ENCODE measurements around the gene SLX4IP.

Gene SLX4IP

DNA sequence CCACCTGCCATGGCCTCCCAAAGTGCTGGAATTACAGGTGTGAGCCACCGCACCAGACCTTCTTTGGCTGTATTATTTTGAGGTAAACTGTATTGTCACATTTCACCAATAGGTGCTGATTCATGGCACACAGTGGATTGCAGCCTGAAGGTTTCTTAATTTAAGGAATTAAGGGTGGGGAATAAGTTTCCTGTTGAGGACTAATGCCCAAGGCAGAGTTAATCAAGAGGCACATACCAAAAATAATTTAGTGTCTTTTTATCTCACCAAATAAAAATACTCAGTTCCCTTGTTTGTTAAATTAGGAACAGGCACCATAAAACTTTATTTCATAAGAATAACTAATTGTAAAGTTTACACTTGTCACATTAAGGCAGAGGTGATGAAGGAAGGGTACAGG, 103.7 kb downstream of the SLX4IP start (continued):
- TF ChIP-seq, protein P1, sequence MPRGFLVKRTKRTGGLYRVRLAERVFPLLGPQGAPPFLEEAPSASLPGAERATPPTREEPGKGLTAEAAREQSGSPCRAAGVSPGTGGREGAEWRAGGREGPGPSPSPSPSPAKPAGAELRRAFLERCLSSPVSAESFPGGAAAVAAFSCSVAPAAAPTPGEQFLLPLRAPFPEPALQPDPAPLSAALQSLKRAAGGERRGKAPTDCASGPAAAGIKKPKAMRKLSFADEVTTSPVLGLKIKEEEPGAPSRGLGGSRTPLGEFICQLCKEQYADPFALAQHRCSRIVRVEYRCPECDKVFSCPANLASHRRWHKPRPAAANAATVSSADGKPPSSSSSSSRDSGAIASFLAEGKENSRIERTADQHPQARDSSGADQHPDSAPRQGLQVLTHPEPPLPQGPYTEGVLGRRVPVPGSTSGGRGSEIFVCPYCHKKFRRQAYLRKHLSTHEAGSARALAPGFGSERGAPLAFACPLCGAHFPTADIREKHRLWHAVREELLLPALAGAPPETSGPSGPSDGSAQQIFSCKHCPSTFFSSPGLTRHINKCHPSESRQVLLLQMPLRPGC (tag by site-specific recombination; IDR thresholded peaks at IDR 0.05) = no peak
- TF ChIP-seq ZNF239 (tag by site-specific recombination; IDR thresholded peaks at IDR 0.05) (no peak), ZNF366 (tag by site-specific recombination; conservative IDR thresholded peaks at IDR 0.05) (no peak), ZBTB7A (tag by site-specific recombination; IDR thresholded peaks at IDR 0.05; ENCODE audit: low read depth) (no peak)

DNA sequence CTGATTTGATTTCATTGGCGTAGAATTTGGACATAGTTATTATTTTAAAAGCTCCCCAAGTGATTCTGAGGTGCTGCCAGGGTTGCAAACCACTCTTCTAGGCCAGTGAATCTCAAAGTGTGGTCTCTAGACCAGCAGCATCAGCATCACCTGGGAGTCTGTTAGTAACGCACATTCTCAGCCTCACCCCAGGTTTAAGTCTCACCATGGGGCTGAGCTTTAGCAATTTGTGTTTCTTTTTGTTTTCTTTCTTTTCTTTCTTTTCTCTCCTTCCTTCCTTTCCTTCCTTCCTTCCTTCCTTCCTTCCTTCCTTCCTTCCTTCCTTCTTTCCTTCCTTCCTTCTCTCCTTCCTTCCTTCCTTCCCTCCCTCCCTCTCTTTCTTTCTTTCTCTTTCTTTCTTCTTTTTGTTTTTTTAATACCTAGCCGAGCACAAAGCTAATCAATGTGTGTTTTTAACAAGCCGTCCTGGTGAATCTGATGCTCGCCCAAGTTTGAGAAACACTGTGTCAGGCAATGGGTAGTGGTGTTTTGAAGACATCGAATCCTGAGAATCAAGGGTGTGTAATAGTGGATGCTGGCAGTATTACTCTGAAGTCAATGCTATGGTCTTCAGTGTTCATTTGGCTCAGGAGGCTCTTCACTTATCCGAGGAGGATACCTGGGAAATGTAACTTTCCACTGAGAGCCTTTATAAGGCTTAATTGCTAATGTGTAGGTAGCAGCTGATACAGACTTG, 104.9 kb downstream of the SLX4IP start:
- Histone ChIP-seq H3K4me3 (ENCODE audit: low read depth, low read length) (no peak overlapping the region), H3K36me3 (ENCODE audit: control insufficient read depth in 2 of 2, insufficient read depth in 1 of 2, low read length in 2 of 2) (no peaks in the 10 kb centered on the region), H3K9me3 (ENCODE audit: control insufficient read depth, insufficient read depth, low read depth, low read length) (no peaks in the 10 kb centered on the region), H3K27ac (ENCODE audit: extremely low read depth, low read depth, low read length) (no peak overlapping the region), H3K4me1 (ENCODE audit: control insufficient read depth, insufficient read depth, low read length) (peaks cover 11% of the 10 kb centered on the region)
- ChIA-PET POLR2A (no interaction called here), CTCF (interaction anchor here (0.7 kb wide), 1 partner anchor 517 kb away, joined by 4 read pairs; no protein-coding TSS in a partner anchor)
- TF ChIP-seq REPIN1 (tag by site-specific recombination; IDR thresholded peaks at IDR 0.05; ENCODE audit: low read depth) (no peak), ZNF558 (tag by site-specific recombination; IDR thresholded peaks at IDR 0.05) (no peak), ZNF830 (tag by site-specific recombination; IDR thresholded peaks at IDR 0.05; ENCODE audit: low read depth) (no peak), ZNF366 (tag by site-specific recombination; conservative IDR thresholded peaks at IDR 0.05) (peak; percentile 92), IKZF3 (tag by site-specific recombination; IDR thresholded peaks at IDR 0.05) (no peak)
- TF ChIP-seq, protein P2, sequence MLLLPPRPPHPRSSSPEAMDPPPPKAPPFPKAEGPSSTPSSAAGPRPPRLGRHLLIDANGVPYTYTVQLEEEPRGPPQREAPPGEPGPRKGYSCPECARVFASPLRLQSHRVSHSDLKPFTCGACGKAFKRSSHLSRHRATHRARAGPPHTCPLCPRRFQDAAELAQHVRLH (tag by site-specific recombination; IDR thresholded peaks at IDR 0.05) = no peak

DNA sequence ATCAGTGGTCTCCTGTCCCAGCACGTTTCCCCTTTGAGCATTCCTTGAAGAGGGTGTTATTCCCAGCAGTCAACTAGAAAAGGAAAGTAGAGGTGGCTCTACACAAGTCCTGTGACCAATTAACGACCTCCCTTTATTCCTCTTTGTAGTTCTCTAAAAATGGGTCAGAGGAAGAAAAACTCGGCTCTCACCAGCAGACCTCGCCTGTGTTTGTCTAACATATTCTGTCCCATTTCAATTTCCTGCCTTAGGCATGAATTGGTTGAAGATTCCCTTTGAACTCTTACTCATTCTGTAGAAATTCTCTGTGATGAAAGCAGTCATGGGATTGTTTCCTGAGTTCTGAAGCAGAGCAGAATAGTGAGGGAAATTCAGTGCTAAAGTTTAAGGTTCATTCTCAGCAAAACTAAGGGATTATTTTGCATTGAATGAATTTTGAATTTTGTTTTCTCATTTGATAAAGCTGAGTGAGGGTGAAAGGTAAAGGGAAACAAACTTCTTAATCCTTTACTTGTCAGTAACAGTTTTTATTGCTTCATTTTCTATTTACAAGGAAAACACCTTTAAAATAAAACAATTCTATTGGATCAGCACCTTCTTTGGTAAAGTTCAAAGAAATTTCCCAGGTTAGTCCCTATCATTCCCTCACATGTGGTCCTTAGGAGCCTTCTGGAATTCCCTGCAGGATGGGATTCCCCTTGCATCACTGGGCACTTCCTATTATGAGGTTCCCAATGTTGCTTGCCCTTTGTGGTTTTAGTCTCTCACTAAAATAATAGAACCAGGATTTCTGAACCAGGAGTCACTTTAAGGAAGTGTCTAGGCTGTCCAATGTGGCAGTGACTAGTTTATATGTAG, 105.8 kb downstream of the SLX4IP start:
- TF ChIP-seq ZNF174 (tag by site-specific recombination; IDR thresholded peaks at IDR 0.05) = no peak
- no peak for TF ChIP-seq ZFP3 (tag by site-specific recombination; IDR thresholded peaks at IDR 0.05; ENCODE audit: low read depth)
- 0 out of 2 replicates have a peak, but pooled peaks have one; percentile 25 for TF ChIP-seq PRDM1 (tag by site-specific recombination; IDR thresholded peaks at IDR 0.05)
- peaks cover 11% of the 10 kb centered on the region for H3K4me1 ChIP-seq (ENCODE audit: control insufficient read depth, insufficient read depth, low read length)
- no peak overlapping the region for H3K27ac ChIP-seq (ENCODE audit: extremely low read depth, low read depth, low read length)
- H3K9me3 ChIP-seq (ENCODE audit: control insufficient read depth, insufficient read depth, low read depth, low read length) = no peaks in the 10 kb centered on the region
- ChIA-PET CTCF (interaction anchor here (0.7 kb wide), 1 partner anchor 518 kb away, joined by 4 read pairs; no protein-coding TSS in a partner anchor), POLR2A (no interaction called here)
- H3K4me3 ChIP-seq (ENCODE audit: low read depth, low read length) = no peak overlapping the region
- H3K36me3 ChIP-seq (ENCODE audit: control insufficient read depth in 2 of 2, insufficient read depth in 1 of 2, low read length in 2 of 2) = no peaks in the 10 kb centered on the region

DNA sequence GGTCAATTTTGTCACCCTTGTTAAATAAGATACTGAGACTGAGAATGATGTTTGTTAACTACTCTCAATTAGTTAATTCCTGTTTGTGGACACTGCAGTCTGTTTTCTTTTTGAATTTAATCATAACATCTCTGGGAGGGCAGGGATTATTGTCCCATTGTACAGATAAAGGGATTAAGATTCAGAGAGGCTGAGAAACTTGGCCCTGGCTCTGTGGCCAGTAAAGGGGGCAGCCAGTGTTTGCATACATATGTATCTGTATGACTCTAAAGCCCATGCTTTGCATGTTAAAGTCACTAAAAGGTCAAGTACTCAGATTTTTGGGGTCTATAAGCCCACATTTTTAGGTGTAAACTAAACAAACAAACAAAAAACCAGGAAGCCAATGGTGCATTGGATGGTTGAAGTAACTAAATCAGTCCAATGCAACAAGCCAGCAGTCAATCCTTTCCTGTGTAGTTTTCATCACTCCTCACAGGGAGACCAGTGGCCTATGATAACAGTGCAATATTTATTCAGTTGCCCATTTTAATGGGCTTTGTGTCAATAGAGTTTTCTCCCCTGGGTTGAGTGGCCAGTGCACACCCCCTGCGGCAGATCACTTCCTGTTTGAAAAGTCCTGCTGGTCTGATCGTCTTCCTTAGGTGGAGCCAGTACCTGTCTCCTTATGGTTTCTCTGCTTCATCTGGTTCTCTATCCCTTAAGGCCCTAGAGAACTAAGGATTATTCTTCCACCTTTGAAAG, 106.7 kb downstream of the SLX4IP start:
- no peaks in the 10 kb centered on the region for H3K9me3 ChIP-seq (ENCODE audit: control insufficient read depth, insufficient read depth, low read depth, low read length)
- ChIA-PET CTCF (no interaction called here), POLR2A (no interaction called here)
- H3K36me3 ChIP-seq (ENCODE audit: control insufficient read depth in 2 of 2, insufficient read depth in 1 of 2, low read length in 2 of 2) = no peaks in the 10 kb centered on the region
- peaks cover 11% of the 10 kb centered on the region for H3K4me1 ChIP-seq (ENCODE audit: control insufficient read depth, insufficient read depth, low read length)
- no peak overlapping the region for H3K4me3 ChIP-seq (ENCODE audit: low read depth, low read length)
- H3K27ac ChIP-seq (ENCODE audit: extremely low read depth, low read depth, low read length) = no peak overlapping the region
- TF ChIP-seq ZNF544 (tag by site-specific recombination; IDR thresholded peaks at IDR 0.05) = no peak
- TF ChIP-seq ZIC2 (tag by site-specific recombination; IDR thresholded peaks at IDR 0.05) = peak; percentile 69
- TF ChIP-seq GLIS1 (tag by site-specific recombination; IDR thresholded peaks at IDR 0.05) = peak; percentile 84

Data from HEK293 (cell line).